SK-N-SH (cell line): ENCODE results near the gene TUBB3. TPM values are rescaled to one million over a fixed set of nuclear protein-coding genes. Genes with fewer than 3 reads are reported as not detected.
A peak's percentile ranks its signal among the peaks of the same experiment; 100 is the strongest.

Source experiments
- CTCF ChIA-PET: fragments of 300-600, 350-600 bp; formaldehyde crosslinking; extraction: SDS; loops from one replicate; lab custom pipeline; 2021; lab: Yijun Ruan, JAX
- POLR2A ChIA-PET: fragments of 350-600 bp; sonication (Branson Sonifier 250); formaldehyde crosslinking; extraction: SDS; loops from one replicate; lab custom pipeline; 2020; ENCODE audit warnings: antibody characterized with exemption, inconsistent platforms; lab: Yijun Ruan, JAX
- DNase-seq: peaks from one replicate; pipeline ENCODE4 v3.0.0; 2012
- H2AFZ ChIP-seq: fragments of 200-600 bp; sonication (generic); 2 replicates; pipeline ENCODE4 v1.8.1; 2016; ENCODE audit warnings: antibody characterized with exemption, mild to moderate bottlenecking, low read depth
- H3F3A ChIP-seq: fragments of 200-600 bp; sonication (generic); replicated peaks from 2 replicates; pipeline ENCODE3; 2016; ENCODE audit warnings: antibody characterized with exemption, mild to moderate bottlenecking; ENCODE audit not compliant: insufficient read depth
- H3K27ac ChIP-seq, 2 experiments: fragments of 200-500 bp in 1 of 2; fragments of 200-600 bp in 1 of 2; sonication (Bioruptor generic) in 1 of 2; sonication (generic), shearing (Covaris generic) in 1 of 2; 2 replicates each; pipeline versions ENCODE4 v1.5.1 to v1.6.1; 2014 to 2016; ENCODE audit warnings: low read depth in 2 of 2, inconsistent platforms in 1 of 2, low read length in 1 of 2, mild to moderate bottlenecking in 1 of 2, mixed read lengths in 1 of 2
- H3K27me3 ChIP-seq: fragments of 200-600 bp; sonication (generic), shearing (Covaris generic); 2 replicates; pipeline ENCODE4 v1.6.1; 2016; ENCODE audit warnings: mixed run types; ENCODE audit not compliant: insufficient read depth
- H3K36me3 ChIP-seq, 2 experiments: fragments of 200-500 bp in 1 of 2; fragments of 200-600 bp in 1 of 2; sonication (Bioruptor generic) in 1 of 2; sonication (generic) in 1 of 2; replicated peaks in 1 of 2; 2 replicates each; pipeline versions ENCODE3 to v1.5.1; 2014 to 2016; ENCODE audit warnings: low read length in 1 of 2, mild to moderate bottlenecking in 1 of 2; ENCODE audit not compliant: insufficient read depth in 2 of 2, control insufficient read depth in 1 of 2
- H3K4me1 ChIP-seq, 2 experiments: fragments of 200-500 bp in 1 of 2; fragments of 200-600 bp in 1 of 2; sonication (Bioruptor generic) in 1 of 2; sonication (generic), shearing (Covaris generic) in 1 of 2; 2 replicates each; pipeline versions ENCODE4 v1.5.1 to v1.6.1; 2014 to 2016; ENCODE audit warnings: low read depth in 1 of 2, low read length in 1 of 2, mixed run types in 1 of 2; ENCODE audit not compliant: insufficient read depth in 2 of 2, control insufficient read depth in 1 of 2
- H3K4me2 ChIP-seq: fragments of 200-600 bp; sonication (generic), shearing (Covaris generic); 2 replicates; pipeline ENCODE4 v1.6.1; 2017; ENCODE audit warnings: mixed run types
- H3K4me3 ChIP-seq, 2 experiments: fragments of 200-500 bp in 1 of 2; fragments of 200-600 bp in 1 of 2; sonication (Bioruptor generic) in 1 of 2; sonication (generic), shearing (Covaris generic) in 1 of 2; 2 replicates each; pipeline versions ENCODE4 v1.5.1 to v1.8.1; 2014 to 2016; ENCODE audit warnings: low read depth in 2 of 2, inconsistent platforms in 1 of 2, low read length in 1 of 2, mild to moderate bottlenecking in 1 of 2, mixed read lengths in 1 of 2, moderate library complexity in 1 of 2
- H3K79me2 ChIP-seq: fragments of 200-600 bp; sonication (generic); 2 replicates; pipeline ENCODE4 v1.8.1; 2017; ENCODE audit warnings: mild to moderate bottlenecking; ENCODE audit not compliant: insufficient read depth
- H3K9ac ChIP-seq: fragments of 200-600 bp; sonication (generic); 2 replicates; pipeline ENCODE4 v1.6.1; 2017; ENCODE audit warnings: mixed run types
- H3K9me2 ChIP-seq: fragments of 200-600 bp; sonication (generic); 2 replicates; pipeline ENCODE4 v1.6.1; 2017; ENCODE audit warnings: mixed run types
- H3K9me3 ChIP-seq: fragments of 200-600 bp; sonication (generic); 2 replicates; pipeline ENCODE4 v1.6.1; 2017; ENCODE audit warnings: mixed run types, mild to moderate bottlenecking, moderate library complexity
- H4K20me1 ChIP-seq: fragments of 200-600 bp; sonication (generic); 2 replicates; pipeline ENCODE4 v1.6.1; 2017; ENCODE audit warnings: mild to moderate bottlenecking, mixed run types; ENCODE audit not compliant: insufficient read depth
- EP300 ChIP-seq, 2 experiments: IDR thresholded peaks; 2 replicates each; pipeline versions ENCODE4 v1.4.0 to v1.6.1; 2012; ENCODE audit warnings: borderline replicate concordance in 1 of 2, low read depth in 1 of 2, low read length in 1 of 2
- EZH2phosphoT487 ChIP-seq: fragments of 200-600 bp; sonication (generic); IDR thresholded peaks from 2 replicates; pipeline ENCODE4 v1.6.1; 2017; ENCODE audit warnings: low read depth, mixed run types, mild to moderate bottlenecking, antibody characterized with exemption, moderate library complexity, borderline replicate concordance
- JUND ChIP-seq: IDR thresholded peaks from 2 replicates; pipeline ENCODE4 v1.4.0; 2012
- MEF2A ChIP-seq: IDR thresholded peaks from 2 replicates; pipeline ENCODE4 v1.4.0; 2012; ENCODE audit warnings: low read depth, borderline replicate concordance
- MXI1 ChIP-seq: IDR thresholded peaks from 2 replicates; pipeline ENCODE4 v1.6.1; 2012; ENCODE audit warnings: mild to moderate bottlenecking, low read depth, low read length, improper control_type of control experiment
- NRF1 ChIP-seq: IDR thresholded peaks from 2 replicates; pipeline ENCODE4 v1.6.1; 2012; ENCODE audit warnings: low read depth, mild to moderate bottlenecking, low read length
- PBX3 ChIP-seq: IDR thresholded peaks from 2 replicates; pipeline ENCODE4; 2012
- POLR2AphosphoS5 ChIP-seq: IDR thresholded peaks from 2 replicates; pipeline ENCODE4 v1.6.1; 2012; ENCODE audit warnings: low read depth, low read length
- RAD21 ChIP-seq: IDR thresholded peaks from 2 replicates; pipeline ENCODE4 v1.6.1; 2012; ENCODE audit warnings: mild to moderate bottlenecking, low read length
- RFX5 ChIP-seq: IDR thresholded peaks from 2 replicates; pipeline ENCODE4 v1.6.1; 2012; ENCODE audit warnings: mild to moderate bottlenecking, improper control_type of control experiment, low read length
- RXRA ChIP-seq: IDR thresholded peaks from 2 replicates; pipeline ENCODE4 v1.4.0; 2012; ENCODE audit warnings: low read depth, mild to moderate bottlenecking, borderline replicate concordance
- SIN3A ChIP-seq: IDR thresholded peaks from 2 replicates; pipeline ENCODE4 v1.6.1; 2012; ENCODE audit warnings: low read depth, mild to moderate bottlenecking, low read length, moderate library complexity, borderline replicate concordance
- SMC3 ChIP-seq: IDR thresholded peaks from 2 replicates; pipeline ENCODE4 v1.6.1; 2012; ENCODE audit warnings: low read depth, low read length, improper control_type of control experiment
- TAF1 ChIP-seq: IDR thresholded peaks from 2 replicates; pipeline ENCODE4 v1.6.1; 2012; ENCODE audit warnings: low read depth, mild to moderate bottlenecking, low read length, moderate library complexity, borderline replicate concordance
- YY1 ChIP-seq: IDR thresholded peaks from 2 replicates; pipeline ENCODE4 v1.4.0; 2012; ENCODE audit warnings: low read depth, mild to moderate bottlenecking
- WGBS: methylation state at CpG from one replicate; pipeline ENCODE4 v1.1.6; 2017; ENCODE audit warnings: low lambda C conversion rate; 5-methylcytosine and 5-hydroxymethylcytosine counted together
- polyA plus RNA-seq, 3 experiments: library from polyadenylated mRNA; depleted of rRNA; stranded (reverse); fragments of >200 nt; gene quantifications; 2 replicates each; pipeline ENCODE4 v1.2.3, GENCODE V29; 2012
- TF ChIP-seq, protein P1 (sequence below): IDR thresholded peaks from 2 replicates; pipeline ENCODE4 v1.4.0; 2012; ENCODE audit warnings: low read depth, borderline replicate concordance
- TF ChIP-seq, protein P2 (sequence below): IDR thresholded peaks from 2 replicates; pipeline ENCODE4 v1.4.0; 2012; ENCODE audit warnings: low read depth, borderline replicate concordance
- TF ChIP-seq, protein P3 (sequence below): IDR thresholded peaks from 2 replicates; pipeline ENCODE4 v1.6.1; 2012; ENCODE audit warnings: mild to moderate bottlenecking, low read depth, low read length, moderate library complexity
- TF ChIP-seq, protein P4 (sequence below): IDR thresholded peaks from 2 replicates; pipeline ENCODE4 v1.4.0; 2012; ENCODE audit warnings: low read depth

TUBB3 gene
- polyA plus RNA-seq, 1 of the 3 experiments (the other 2 are of a cell fraction), result 428 TPM

- H4K20me1 ChIP-seq, result peaks cover 59% of the 10 kb centered on the region
- POLR2A ChIA-PET, result interaction anchor here (0.6 to 3.5 kb wide), 10 partner anchors 8 to 218 kb away, joined by 3 to 24 read pairs (median 4); no protein-coding TSS in a partner anchor
- H3K27ac ChIP-seq, result peak overlapping the region; percentile 36 to 78; a peak in 3 of 4 replicates
- H3K27me3 ChIP-seq, result no peaks in the 10 kb centered on the region
- peaks cover 44% of the 10 kb centered on the region for H3F3A ChIP-seq
- H3K9ac ChIP-seq, result peak overlapping the region; percentile 96; the same call in 1 of the 2 replicates
- peak overlapping the region; percentile 94 for H3K4me2 ChIP-seq
- 6% methylated on average over 8 of the region's 14 CpGs for WGBS
- H3K9me3 ChIP-seq, result no peaks in the 10 kb centered on the region
- H3K36me3 ChIP-seq, result peaks cover 6 to 17% of the 10 kb centered on the region in 2 experiments
- TF ChIP-seq, protein P1, sequence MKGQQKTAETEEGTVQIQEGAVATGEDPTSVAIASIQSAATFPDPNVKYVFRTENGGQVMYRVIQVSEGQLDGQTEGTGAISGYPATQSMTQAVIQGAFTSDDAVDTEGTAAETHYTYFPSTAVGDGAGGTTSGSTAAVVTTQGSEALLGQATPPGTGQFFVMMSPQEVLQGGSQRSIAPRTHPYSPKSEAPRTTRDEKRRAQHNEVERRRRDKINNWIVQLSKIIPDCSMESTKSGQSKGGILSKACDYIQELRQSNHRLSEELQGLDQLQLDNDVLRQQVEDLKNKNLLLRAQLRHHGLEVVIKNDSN, result no peak
- TF ChIP-seq SIN3A (peak; percentile 82; the same call in 1 of the 2 replicates), TAF1 (no peak), RAD21 (no peak), EZH2phosphoT487 (no peak), RFX5 (peak; percentile 84), RXRA (no peak), POLR2AphosphoS5 (no peak), JUND (no peak), MXI1 (peak; percentile 99), EP300 (IDR thresholded peaks at IDR 0.05; ENCODE audit: borderline replicate concordance in 1 of 2, low read depth in 1 of 2, low read length in 1 of 2) (no peak), MEF2A (no peak), SMC3 (no peak), NRF1 (no peak), PBX3 (no peak), YY1 (no peak)
- TF ChIP-seq, protein P2, sequence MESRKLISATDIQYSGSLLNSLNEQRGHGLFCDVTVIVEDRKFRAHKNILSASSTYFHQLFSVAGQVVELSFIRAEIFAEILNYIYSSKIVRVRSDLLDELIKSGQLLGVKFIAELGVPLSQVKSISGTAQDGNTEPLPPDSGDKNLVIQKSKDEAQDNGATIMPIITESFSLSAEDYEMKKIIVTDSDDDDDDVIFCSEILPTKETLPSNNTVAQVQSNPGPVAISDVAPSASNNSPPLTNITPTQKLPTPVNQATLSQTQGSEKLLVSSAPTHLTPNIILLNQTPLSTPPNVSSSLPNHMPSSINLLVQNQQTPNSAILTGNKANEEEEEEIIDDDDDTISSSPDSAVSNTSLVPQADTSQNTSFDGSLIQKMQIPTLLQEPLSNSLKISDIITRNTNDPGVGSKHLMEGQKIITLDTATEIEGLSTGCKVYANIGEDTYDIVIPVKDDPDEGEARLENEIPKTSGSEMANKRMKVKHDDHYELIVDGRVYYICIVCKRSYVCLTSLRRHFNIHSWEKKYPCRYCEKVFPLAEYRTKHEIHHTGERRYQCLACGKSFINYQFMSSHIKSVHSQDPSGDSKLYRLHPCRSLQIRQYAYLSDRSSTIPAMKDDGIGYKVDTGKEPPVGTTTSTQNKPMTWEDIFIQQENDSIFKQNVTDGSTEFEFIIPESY, result no peak
- TF ChIP-seq, protein P3, sequence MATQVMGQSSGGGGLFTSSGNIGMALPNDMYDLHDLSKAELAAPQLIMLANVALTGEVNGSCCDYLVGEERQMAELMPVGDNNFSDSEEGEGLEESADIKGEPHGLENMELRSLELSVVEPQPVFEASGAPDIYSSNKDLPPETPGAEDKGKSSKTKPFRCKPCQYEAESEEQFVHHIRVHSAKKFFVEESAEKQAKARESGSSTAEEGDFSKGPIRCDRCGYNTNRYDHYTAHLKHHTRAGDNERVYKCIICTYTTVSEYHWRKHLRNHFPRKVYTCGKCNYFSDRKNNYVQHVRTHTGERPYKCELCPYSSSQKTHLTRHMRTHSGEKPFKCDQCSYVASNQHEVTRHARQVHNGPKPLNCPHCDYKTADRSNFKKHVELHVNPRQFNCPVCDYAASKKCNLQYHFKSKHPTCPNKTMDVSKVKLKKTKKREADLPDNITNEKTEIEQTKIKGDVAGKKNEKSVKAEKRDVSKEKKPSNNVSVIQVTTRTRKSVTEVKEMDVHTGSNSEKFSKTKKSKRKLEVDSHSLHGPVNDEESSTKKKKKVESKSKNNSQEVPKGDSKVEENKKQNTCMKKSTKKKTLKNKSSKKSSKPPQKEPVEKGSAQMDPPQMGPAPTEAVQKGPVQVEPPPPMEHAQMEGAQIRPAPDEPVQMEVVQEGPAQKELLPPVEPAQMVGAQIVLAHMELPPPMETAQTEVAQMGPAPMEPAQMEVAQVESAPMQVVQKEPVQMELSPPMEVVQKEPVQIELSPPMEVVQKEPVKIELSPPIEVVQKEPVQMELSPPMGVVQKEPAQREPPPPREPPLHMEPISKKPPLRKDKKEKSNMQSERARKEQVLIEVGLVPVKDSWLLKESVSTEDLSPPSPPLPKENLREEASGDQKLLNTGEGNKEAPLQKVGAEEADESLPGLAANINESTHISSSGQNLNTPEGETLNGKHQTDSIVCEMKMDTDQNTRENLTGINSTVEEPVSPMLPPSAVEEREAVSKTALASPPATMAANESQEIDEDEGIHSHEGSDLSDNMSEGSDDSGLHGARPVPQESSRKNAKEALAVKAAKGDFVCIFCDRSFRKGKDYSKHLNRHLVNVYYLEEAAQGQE, result peak; percentile 94
- TF ChIP-seq, protein P4, sequence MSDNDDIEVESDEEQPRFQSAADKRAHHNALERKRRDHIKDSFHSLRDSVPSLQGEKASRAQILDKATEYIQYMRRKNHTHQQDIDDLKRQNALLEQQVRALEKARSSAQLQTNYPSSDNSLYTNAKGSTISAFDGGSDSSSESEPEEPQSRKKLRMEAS, result peak; percentile 85; the same call in 1 of the 2 replicates
- H3K79me2 ChIP-seq, result peaks cover 62% of the 10 kb centered on the region
- no peaks in the 10 kb centered on the region for H3K9me2 ChIP-seq
- H3K4me3 ChIP-seq, result peak overlapping the region; percentile 83 to 89
- H3K4me1 ChIP-seq, result peaks cover 12 to 29% of the 10 kb centered on the region in 2 experiments; a peak in 3 of 4 replicates
- no peak overlapping the region for H2AFZ ChIP-seq
- DNase-seq, result peak; percentile 67
- CTCF ChIA-PET, result interaction anchor here (0.7 to 6.1 kb wide), 10 partner anchors 15 to 224 kb away, joined by 3 to 53 read pairs (median 4); partner anchors contain the start of gene DEF8
Observed at GRCh38 chr16:89924297-89924924, 1.3 kb downstream of the TUBB3 start.
